ENCODE data around the gene KNDC1.

- TF ChIP-seq POLR2A (IDR thresholded peaks at IDR 0.05) (no peak), CTCF (IDR thresholded peaks at IDR 0.05) (no peak), POLR2AphosphoS5 (IDR thresholded peaks at IDR 0.05) (no peak)
These were observed 26.5 kb downstream of the KNDC1 start for GRCh38 chr10:133186416-133187090.
